Dermis lymphatic vessel endothelial cell (primary cell): ENCODE data around the gene NXT1. TPM values are rescaled to one million over a fixed set of nuclear protein-coding genes. Genes with fewer than 3 reads are reported as not detected.

Experiments used
- total RNA-seq: library from RNA; depleted of rRNA; stranded (reverse); fragments of >200 nt; gene quantifications from 2 replicates; pipeline ENCODE4 v1.2.1, GENCODE V29; 2014

NXT1 gene
- 21.6 and 24.6 TPM in 2 replicates for total RNA-seq

GRCh38 chr20:23350196-23350903, at the start of gene NXT1:
NXT1 (plus strand) TSS chr20:23350791; CDS start chr20:23354042, 3,251 bp downstream.

GRCh38 chr20:23361476-23362391, 11.1 kb downstream of the NXT1 start, which contains the start of gene GZF1:
GZF1 (plus strand) TSS chr20:23362182; CDS start chr20:23364384, 2,202 bp downstream.

Other genes with a start within 250 kb of the NXT1 start
- 17.0 and 20.0 TPM in 2 replicates for gene GZF1, start 11.4 kb downstream of the NXT1 start, total RNA-seq
- 5.9 and 6.4 TPM in 2 replicates for gene NAPB, start 70.7 kb downstream of the NXT1 start, total RNA-seq
- not detected in 2 replicates for gene CSTL1, start 88.9 kb downstream of the NXT1 start, total RNA-seq
- not detected in 2 replicates for gene CST11, start 102.1 kb downstream of the NXT1 start, total RNA-seq
- not detected in 2 replicates for gene CST8, start 140.3 kb downstream of the NXT1 start, total RNA-seq
- gene CST9L, start 217.7 kb downstream of the NXT1 start, total RNA-seq: not detected in 2 replicates